SK-N-SH (cell line): ENCODE results near the gene DNAJC4. TPM values are rescaled to one million over a fixed set of nuclear protein-coding genes. Genes with fewer than 3 reads are reported as not detected.
A peak's percentile ranks its signal among the peaks of the same experiment; 100 is the strongest.

Source experiments
- CTCF ChIA-PET: fragments of 300-600, 350-600 bp; formaldehyde crosslinking; extraction: SDS; loops from one replicate; lab custom pipeline; 2021; lab: Yijun Ruan, JAX
- POLR2A ChIA-PET: fragments of 350-600 bp; sonication (Branson Sonifier 250); formaldehyde crosslinking; extraction: SDS; loops from one replicate; lab custom pipeline; 2020; ENCODE audit warnings: antibody characterized with exemption, inconsistent platforms; lab: Yijun Ruan, JAX
- DNase-seq: peaks from one replicate; pipeline ENCODE4 v3.0.0; 2012
- H2AFZ ChIP-seq: fragments of 200-600 bp; sonication (generic); 2 replicates; pipeline ENCODE4 v1.8.1; 2016; ENCODE audit warnings: antibody characterized with exemption, mild to moderate bottlenecking, low read depth
- H3F3A ChIP-seq: fragments of 200-600 bp; sonication (generic); replicated peaks from 2 replicates; pipeline ENCODE3; 2016; ENCODE audit warnings: antibody characterized with exemption, mild to moderate bottlenecking; ENCODE audit not compliant: insufficient read depth
- H3K27ac ChIP-seq, 2 experiments: fragments of 200-500 bp in 1 of 2; fragments of 200-600 bp in 1 of 2; sonication (Bioruptor generic) in 1 of 2; sonication (generic), shearing (Covaris generic) in 1 of 2; 2 replicates each; pipeline versions ENCODE4 v1.5.1 to v1.6.1; 2014 to 2016; ENCODE audit warnings: low read depth in 2 of 2, inconsistent platforms in 1 of 2, low read length in 1 of 2, mild to moderate bottlenecking in 1 of 2, mixed read lengths in 1 of 2
- H3K27me3 ChIP-seq: fragments of 200-600 bp; sonication (generic), shearing (Covaris generic); 2 replicates; pipeline ENCODE4 v1.6.1; 2016; ENCODE audit warnings: mixed run types; ENCODE audit not compliant: insufficient read depth
- H3K36me3 ChIP-seq, 2 experiments: fragments of 200-500 bp in 1 of 2; fragments of 200-600 bp in 1 of 2; sonication (Bioruptor generic) in 1 of 2; sonication (generic) in 1 of 2; replicated peaks in 1 of 2; 2 replicates each; pipeline versions ENCODE3 to v1.5.1; 2014 to 2016; ENCODE audit warnings: low read length in 1 of 2, mild to moderate bottlenecking in 1 of 2; ENCODE audit not compliant: insufficient read depth in 2 of 2, control insufficient read depth in 1 of 2
- H3K4me1 ChIP-seq, 2 experiments: fragments of 200-500 bp in 1 of 2; fragments of 200-600 bp in 1 of 2; sonication (Bioruptor generic) in 1 of 2; sonication (generic), shearing (Covaris generic) in 1 of 2; 2 replicates each; pipeline versions ENCODE4 v1.5.1 to v1.6.1; 2014 to 2016; ENCODE audit warnings: low read depth in 1 of 2, low read length in 1 of 2, mixed run types in 1 of 2; ENCODE audit not compliant: insufficient read depth in 2 of 2, control insufficient read depth in 1 of 2
- H3K4me2 ChIP-seq: fragments of 200-600 bp; sonication (generic), shearing (Covaris generic); 2 replicates; pipeline ENCODE4 v1.6.1; 2017; ENCODE audit warnings: mixed run types
- H3K4me3 ChIP-seq, 2 experiments: fragments of 200-500 bp in 1 of 2; fragments of 200-600 bp in 1 of 2; sonication (Bioruptor generic) in 1 of 2; sonication (generic), shearing (Covaris generic) in 1 of 2; 2 replicates each; pipeline versions ENCODE4 v1.5.1 to v1.8.1; 2014 to 2016; ENCODE audit warnings: low read depth in 2 of 2, inconsistent platforms in 1 of 2, low read length in 1 of 2, mild to moderate bottlenecking in 1 of 2, mixed read lengths in 1 of 2, moderate library complexity in 1 of 2
- H3K79me2 ChIP-seq: fragments of 200-600 bp; sonication (generic); 2 replicates; pipeline ENCODE4 v1.8.1; 2017; ENCODE audit warnings: mild to moderate bottlenecking; ENCODE audit not compliant: insufficient read depth
- H3K9ac ChIP-seq: fragments of 200-600 bp; sonication (generic); 2 replicates; pipeline ENCODE4 v1.6.1; 2017; ENCODE audit warnings: mixed run types
- H3K9me2 ChIP-seq: fragments of 200-600 bp; sonication (generic); 2 replicates; pipeline ENCODE4 v1.6.1; 2017; ENCODE audit warnings: mixed run types
- H3K9me3 ChIP-seq: fragments of 200-600 bp; sonication (generic); 2 replicates; pipeline ENCODE4 v1.6.1; 2017; ENCODE audit warnings: mixed run types, mild to moderate bottlenecking, moderate library complexity
- H4K20me1 ChIP-seq: fragments of 200-600 bp; sonication (generic); 2 replicates; pipeline ENCODE4 v1.6.1; 2017; ENCODE audit warnings: mild to moderate bottlenecking, mixed run types; ENCODE audit not compliant: insufficient read depth
- EP300 ChIP-seq, 2 experiments: IDR thresholded peaks; 2 replicates each; pipeline versions ENCODE4 v1.4.0 to v1.6.1; 2012; ENCODE audit warnings: borderline replicate concordance in 1 of 2, low read depth in 1 of 2, low read length in 1 of 2
- EZH2phosphoT487 ChIP-seq: fragments of 200-600 bp; sonication (generic); IDR thresholded peaks from 2 replicates; pipeline ENCODE4 v1.6.1; 2017; ENCODE audit warnings: low read depth, mixed run types, mild to moderate bottlenecking, antibody characterized with exemption, moderate library complexity, borderline replicate concordance
- FOXJ3 ChIP-seq: sonication (generic); formaldehyde crosslinking; IDR thresholded peaks from 2 replicates; pipeline ENCODE4 v1.5.1; 2020; ENCODE audit warnings: mild to moderate bottlenecking, missing genetic modification reagents
- FOXM1 ChIP-seq: IDR thresholded peaks from 2 replicates; pipeline ENCODE4 v1.4.0; 2012; ENCODE audit warnings: low read depth, mild to moderate bottlenecking
- GABPA ChIP-seq: IDR thresholded peaks from 2 replicates; pipeline ENCODE4 v1.4.0; 2012; ENCODE audit warnings: low read depth, mild to moderate bottlenecking
- GATA2 ChIP-seq: sonication (generic); formaldehyde crosslinking; IDR thresholded peaks from 2 replicates; pipeline ENCODE4 v1.5.0; 2020; ENCODE audit warnings: mild to moderate bottlenecking, missing genetic modification reagents
- JUND ChIP-seq: IDR thresholded peaks from 2 replicates; pipeline ENCODE4 v1.4.0; 2012
- NRF1 ChIP-seq: IDR thresholded peaks from 2 replicates; pipeline ENCODE4 v1.6.1; 2012; ENCODE audit warnings: low read depth, mild to moderate bottlenecking, low read length
- RAD21 ChIP-seq: IDR thresholded peaks from 2 replicates; pipeline ENCODE4 v1.6.1; 2012; ENCODE audit warnings: mild to moderate bottlenecking, low read length
- RCOR1 ChIP-seq: fragments of 150-350 bp; IDR thresholded peaks from 2 replicates; pipeline ENCODE4 v1.6.1; 2017; ENCODE audit warnings: antibody characterized with exemption, low read length
- REST ChIP-seq: IDR thresholded peaks from 2 replicates; pipeline ENCODE4 v1.6.1; 2012; ENCODE audit warnings: mild to moderate bottlenecking, low read depth, low read length, moderate library complexity
- RFX5 ChIP-seq: IDR thresholded peaks from 2 replicates; pipeline ENCODE4 v1.6.1; 2012; ENCODE audit warnings: mild to moderate bottlenecking, improper control_type of control experiment, low read length
- TAF1 ChIP-seq: IDR thresholded peaks from 2 replicates; pipeline ENCODE4 v1.6.1; 2012; ENCODE audit warnings: low read depth, mild to moderate bottlenecking, low read length, moderate library complexity, borderline replicate concordance
- TCF12 ChIP-seq: IDR thresholded peaks from 2 replicates; pipeline ENCODE4 v1.4.0; 2012
- TEAD4 ChIP-seq: IDR thresholded peaks from 2 replicates; pipeline ENCODE4 v1.4.0; 2012; ENCODE audit warnings: mild to moderate bottlenecking, borderline replicate concordance; ENCODE audit not compliant: insufficient read depth
- USF2 ChIP-seq: fragments of 150-350 bp; IDR thresholded peaks from 2 replicates; pipeline ENCODE4 v1.6.1; 2017; ENCODE audit warnings: antibody characterized with exemption, low read length, low read depth, borderline replicate concordance
- YY1 ChIP-seq: IDR thresholded peaks from 2 replicates; pipeline ENCODE4 v1.4.0; 2012; ENCODE audit warnings: low read depth, mild to moderate bottlenecking
- WGBS: methylation state at CpG from one replicate; pipeline ENCODE4 v1.1.6; 2017; ENCODE audit warnings: low lambda C conversion rate; 5-methylcytosine and 5-hydroxymethylcytosine counted together
- polyA plus RNA-seq, 3 experiments: library from polyadenylated mRNA; depleted of rRNA; stranded (reverse); fragments of >200 nt; gene quantifications; 2 replicates each; pipeline ENCODE4 v1.2.3, GENCODE V29; 2012

Gene DNAJC4
- polyA plus RNA-seq, 1 of the 3 experiments (the other 2 are of a cell fraction) = 52.1 TPM

- POLR2A ChIA-PET = interaction anchor here (1.1 to 1.6 kb wide), 2 partner anchors 9 to 18 kb away, joined by 3 read pairs; no protein-coding TSS in a partner anchor
- Histone ChIP-seq H3K4me2 (no peak overlapping the region), H3K9me3 (no peaks in the 10 kb centered on the region), H2AFZ (no peak overlapping the region), H4K20me1 (peaks cover 9% of the 10 kb centered on the region), H3K4me1 (peaks cover 4 to 27% of the 10 kb centered on the region in 2 experiments; a peak in 3 of 4 replicates), H3K36me3 (peaks cover 43 to 47% of the 10 kb centered on the region in 2 experiments), H3K79me2 (no peaks in the 10 kb centered on the region; the same call in 1 of the 2 replicates), H3K9me2 (no peaks in the 10 kb centered on the region), H3K9ac (no peak overlapping the region), H3K27me3 (no peaks in the 10 kb centered on the region), H3F3A (peaks cover 30% of the 10 kb centered on the region), H3K4me3 (no peak overlapping the region), H3K27ac (no peak overlapping the region)
- no peak for TF ChIP-seq YY1
- no peak for TF ChIP-seq GATA2 (CRISPR knock-in tag)
- DNase-seq = no peak
- CTCF ChIA-PET = interaction anchor here (0.8 to 5.3 kb wide), 11 partner anchors 8 to 99 kb away, joined by 3 to 52 read pairs (median 12); partner anchors contain the start of genes CATSPERZ, NUDT22, PLCB3 and TRPT1
- 94% methylated on average over 27 of the region's 27 CpGs for WGBS
Measured at GRCh38 chr11:64203421-64204079, 26.8 kb upstream of the DNAJC4 start.

- H3F3A ChIP-seq = peaks cover 30% of the 10 kb centered on the region
- ChIA-PET CTCF (interaction anchor here (0.6 to 5.3 kb wide), 21 partner anchors 9 to 99 kb away, joined by 3 to 52 read pairs (median 6); partner anchors contain the start of genes CATSPERZ, NUDT22, PLCB3 and STIP1), POLR2A (interaction anchor here (0.9 to 2.0 kb wide), 6 partner anchors 9 to 100 kb away, joined by 3 to 5 read pairs (median 4); partner anchors contain the start of gene NUDT22)
- peaks cover 39 to 47% of the 10 kb centered on the region in 2 experiments for H3K36me3 ChIP-seq
- peaks cover 9% of the 10 kb centered on the region for H4K20me1 ChIP-seq
- no peaks in the 10 kb centered on the region; the same call in 1 of the 2 replicates for H3K79me2 ChIP-seq
- no peak overlapping the region for H3K4me2 ChIP-seq
- H3K4me3 ChIP-seq = no peak overlapping the region
- no peak for TF ChIP-seq RCOR1
- no peak for TF ChIP-seq REST
- no peak for TF ChIP-seq NRF1
- no peak for TF ChIP-seq TAF1
- TF ChIP-seq EZH2phosphoT487 = no peak
- no peak for TF ChIP-seq GABPA
- TF ChIP-seq TEAD4 = no peak
- TF ChIP-seq RAD21 = no peak
- no peak for TF ChIP-seq RFX5
- TF ChIP-seq TCF12 = no peak
- no peak for TF ChIP-seq JUND
- TF ChIP-seq EP300 (IDR thresholded peaks at IDR 0.05; ENCODE audit: borderline replicate concordance in 1 of 2, low read depth in 1 of 2, low read length in 1 of 2) = no peak
- TF ChIP-seq FOXJ3 = no peak
- no peak for TF ChIP-seq USF2
- no peak for TF ChIP-seq FOXM1
- no peaks in the 10 kb centered on the region for H3K9me2 ChIP-seq
- H3K27me3 ChIP-seq = no peaks in the 10 kb centered on the region
- peak overlapping the region in 1 of 2 experiments; percentile 6; a peak in 1 of 4 replicates for H3K27ac ChIP-seq
- no peak overlapping the region for H2AFZ ChIP-seq
- H3K4me1 ChIP-seq = peaks cover 4 to 27% of the 10 kb centered on the region in 2 experiments; a peak in 3 of 4 replicates
- WGBS = 93% methylated on average over 15 of the region's 16 CpGs
- H3K9ac ChIP-seq = no peak overlapping the region
- H3K9me3 ChIP-seq = no peaks in the 10 kb centered on the region
- no peak for DNase-seq
Measured at GRCh38 chr11:64204080-64204440, 26.3 kb upstream of the DNAJC4 start.
